Right renal pelvis (tissue), 4 donors: Measurements from ENCODE around the gene LLGL1. TPM values are rescaled to one million over a fixed set of nuclear protein-coding genes. Genes with fewer than 3 reads are reported as not detected.

Experiments
- DNase-seq, 4 donors: peaks; one replicate each; pipeline ENCODE4 v3.0.0-alpha.2; 2013; ENCODE audit warnings: low read depth in 4 of 4, low spot score in 3 of 4, missing footprints in 1 of 4
- polyA plus RNA-seq, 4 donors: library from polyadenylated mRNA; unstranded; fragments of 120-200 nt; gene quantifications; one replicate each; pipeline ENCODE4 v1.2.1, GENCODE V29; 2013; ENCODE audit not compliant: insufficient read length in 4 of 4

Gene LLGL1
- polyA plus RNA-seq: 10 to 100 TPM; 26.7 to 36.9 (median 29.7) TPM

DNA sequence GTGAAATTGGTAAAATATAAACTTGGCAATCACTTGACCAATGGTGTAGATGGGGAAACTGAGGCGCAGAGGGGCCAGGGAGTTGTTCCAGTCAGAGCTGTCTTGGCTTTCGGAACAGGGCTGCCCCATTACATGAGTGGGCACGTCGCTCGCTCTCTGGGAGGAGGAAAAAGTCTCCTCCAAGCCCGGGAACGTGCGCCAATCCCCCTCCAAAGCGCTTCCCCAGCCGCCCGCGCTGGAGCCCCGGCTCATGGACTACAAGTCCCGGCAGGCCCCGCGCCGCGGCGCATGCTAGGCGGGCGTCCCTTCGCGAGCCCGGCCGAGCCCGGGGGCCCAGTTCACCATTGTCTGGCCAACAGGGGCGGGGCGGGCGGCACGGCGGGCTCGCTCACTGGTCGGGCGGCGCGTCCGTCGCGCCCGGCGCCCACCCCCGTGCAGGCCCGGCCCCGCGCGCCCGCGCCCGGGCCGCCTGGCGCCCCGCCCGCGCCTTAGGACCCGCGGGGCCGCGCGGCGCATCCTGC, at the start of gene LLGL1:
TSS of gene LLGL1 (plus strand) at position 515 of the 521 bp plus-strand sequence. CDS start 48 bp downstream, outside the sequence.
- DNase-seq: peak; percentile 91 to 93 (median 92)

DNA sequence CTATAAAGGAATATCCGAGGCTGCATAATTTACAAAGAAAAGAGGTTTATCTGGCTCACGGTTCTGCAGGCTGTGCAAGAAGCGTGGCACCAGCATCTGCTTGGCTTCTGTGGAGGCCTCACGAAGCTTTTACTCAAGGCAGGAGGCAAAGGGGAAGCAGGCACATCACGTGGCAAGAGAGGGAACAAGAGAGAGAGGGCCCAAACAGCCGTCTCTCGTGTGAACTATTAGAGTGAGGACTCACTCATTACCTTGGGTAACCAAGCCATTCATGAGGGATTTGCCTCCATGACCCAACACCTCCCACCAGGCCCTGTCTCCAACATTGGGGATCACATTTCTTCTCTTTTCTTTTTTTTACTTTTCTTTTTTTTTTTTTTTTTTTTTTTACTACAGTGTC, 49.3 kb upstream of the LLGL1 start:
- DNase-seq: no peak

DNA sequence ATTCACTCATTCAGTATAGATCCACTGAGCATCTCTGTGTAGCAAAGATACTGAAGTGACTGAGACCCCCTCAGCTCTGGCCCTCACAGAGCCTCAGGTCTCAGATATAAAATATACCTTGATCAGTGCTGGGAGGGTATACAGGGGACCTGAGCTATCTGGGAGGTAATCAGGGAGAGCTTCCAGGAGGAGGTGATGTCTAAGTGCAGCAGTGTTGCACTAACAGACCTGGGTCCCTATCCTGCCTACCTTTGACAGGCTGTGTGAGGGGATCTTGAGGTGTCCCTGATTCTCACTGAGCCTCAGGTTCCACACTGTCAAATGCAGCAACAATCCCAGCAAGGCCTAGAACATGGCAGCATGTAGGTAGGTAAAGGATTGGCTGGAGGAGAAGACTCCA, 48.3 kb upstream of the LLGL1 start:
- DNase-seq: no peak

DNA sequence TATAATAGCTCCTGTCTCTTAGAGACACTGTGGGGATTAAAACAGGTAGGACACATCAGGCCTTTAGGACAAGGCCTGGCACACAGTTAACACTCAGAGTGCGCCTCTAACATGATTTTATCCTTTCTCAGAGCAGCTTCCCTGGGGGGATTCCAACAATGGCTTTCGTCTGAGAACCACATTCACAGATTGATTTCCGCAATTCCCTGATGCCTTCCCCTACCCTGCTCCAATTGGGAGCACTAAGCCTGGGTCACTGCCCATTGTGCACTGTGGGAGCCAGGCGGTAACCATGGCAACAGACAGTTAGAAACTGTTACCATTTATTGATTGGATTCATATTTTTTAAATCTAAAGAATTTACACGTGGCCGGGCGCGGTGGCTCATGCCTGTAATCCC, 47.7 kb upstream of the LLGL1 start:
- no peak for DNase-seq

DNA sequence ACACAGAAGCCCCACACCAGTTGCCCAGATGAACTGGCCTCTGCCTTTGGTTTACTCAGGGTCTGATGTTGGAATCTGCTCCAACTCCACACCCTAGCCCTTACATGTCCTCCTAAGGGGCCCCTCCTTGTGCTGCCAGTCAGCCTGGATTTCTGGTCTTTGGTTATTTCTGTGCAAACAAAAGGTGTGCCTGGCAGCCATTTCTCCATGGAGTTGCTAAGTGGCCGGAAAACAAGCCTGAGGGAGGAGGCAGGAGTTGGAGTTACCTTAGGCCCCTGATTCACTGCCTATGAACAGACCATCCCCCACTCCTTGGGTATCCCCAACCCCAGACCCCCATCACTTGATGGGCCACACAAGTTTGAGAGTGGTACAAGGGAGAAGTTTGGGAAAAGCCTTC, 46.2 kb upstream of the LLGL1 start:
- DNase-seq: no peak

DNA sequence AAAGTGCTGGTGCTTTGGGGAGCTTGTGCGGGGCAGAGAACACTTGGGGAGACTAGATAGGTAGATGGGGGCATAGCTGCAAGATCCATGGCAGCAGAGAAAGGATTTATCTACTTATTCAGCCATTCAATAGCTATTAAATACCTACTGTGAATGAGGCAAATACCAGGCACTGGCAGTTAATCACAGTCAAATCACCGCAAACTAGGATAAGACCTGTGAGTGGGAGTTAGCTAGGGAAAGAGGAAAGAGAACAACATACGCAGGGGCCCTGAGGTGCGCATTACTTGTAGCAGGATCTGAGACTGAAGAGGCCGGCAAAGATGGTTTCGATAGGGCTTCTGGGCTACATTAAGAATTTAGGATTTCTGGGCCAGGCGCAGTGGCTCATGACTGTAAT, 45.6 kb upstream of the LLGL1 start:
- DNase-seq: no peak

DNA sequence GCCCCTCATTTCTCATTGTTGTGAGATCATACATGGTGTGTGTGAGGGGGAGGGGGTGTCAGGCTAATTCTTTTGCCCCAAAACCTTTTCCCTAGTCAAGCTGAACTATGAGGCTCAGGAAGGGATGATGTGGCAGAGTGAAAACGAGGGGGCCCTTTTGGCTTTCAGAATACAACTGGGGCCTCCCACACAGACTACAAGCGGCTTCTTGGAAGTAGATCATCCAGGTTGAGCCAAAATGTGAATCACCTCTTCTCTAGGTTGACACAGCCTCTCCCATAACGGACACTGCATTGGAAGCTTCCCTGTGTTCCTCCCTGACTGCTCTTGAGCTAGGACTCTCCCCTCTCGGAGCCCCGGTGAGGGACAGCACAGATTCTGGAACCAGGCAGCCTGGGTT, 44.1 kb upstream of the LLGL1 start:
- no peak for DNase-seq

DNA sequence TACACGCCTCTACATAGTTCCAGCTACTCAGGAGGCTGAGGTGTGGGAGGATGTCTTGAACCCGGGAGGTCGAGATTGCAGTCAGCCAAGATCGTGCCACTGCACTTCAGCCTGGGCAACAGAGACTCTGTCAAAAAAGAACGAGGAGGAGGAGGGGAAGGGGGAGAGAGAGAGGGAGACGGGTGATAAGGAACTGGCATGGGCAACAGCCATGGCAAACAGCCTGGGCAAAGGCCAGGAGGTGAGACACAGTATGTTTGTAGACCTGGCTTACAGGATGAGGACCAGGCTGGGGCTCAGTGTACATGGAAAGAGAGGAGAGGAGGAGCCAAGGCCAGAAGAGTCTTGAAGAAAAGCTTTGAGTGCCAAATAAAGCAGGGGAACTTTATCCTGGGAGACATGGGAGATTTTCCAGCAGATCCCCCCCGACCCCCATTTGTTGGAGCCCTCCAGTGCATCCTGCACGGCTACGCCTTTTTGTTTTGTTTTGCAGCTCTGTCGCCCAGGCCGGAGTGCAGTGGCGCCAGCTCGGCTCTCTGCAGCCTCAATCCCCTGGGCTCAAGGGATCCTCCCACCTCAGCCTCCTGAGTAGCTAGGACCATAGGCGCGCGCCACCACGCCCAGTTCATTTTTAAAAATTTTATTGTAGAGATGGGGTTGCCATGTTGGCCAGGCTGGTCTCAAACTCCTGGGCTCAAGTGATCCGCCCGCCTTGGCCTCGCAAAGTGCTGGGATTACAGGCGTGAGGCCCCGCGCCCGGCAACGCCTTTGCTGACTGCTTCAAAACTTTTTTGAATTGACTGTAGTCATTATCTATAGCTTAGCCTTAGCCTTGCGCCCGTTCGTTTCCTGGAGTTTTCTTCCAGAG, 43.1 kb upstream of the LLGL1 start:
- no peak for DNase-seq

DNA sequence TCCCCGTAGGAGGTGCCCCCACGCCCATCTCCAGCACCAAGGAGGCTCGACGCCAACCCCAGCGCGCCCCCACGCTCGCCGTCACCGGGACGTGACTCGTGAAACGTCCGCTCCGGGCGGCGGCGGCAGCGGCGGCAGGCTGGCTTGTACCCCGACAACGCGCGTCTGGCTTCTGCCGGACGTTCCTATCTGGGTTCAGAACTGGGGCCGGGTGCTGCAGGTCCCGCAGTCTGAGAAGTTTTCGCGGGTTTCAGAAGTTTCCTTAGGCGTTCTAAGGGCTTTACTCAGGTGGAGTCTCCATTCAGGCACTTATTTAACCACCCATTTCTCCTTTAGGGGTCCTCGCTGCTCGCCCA, 42.5 kb upstream of the LLGL1 start:
- DNase-seq: no peak

DNA sequence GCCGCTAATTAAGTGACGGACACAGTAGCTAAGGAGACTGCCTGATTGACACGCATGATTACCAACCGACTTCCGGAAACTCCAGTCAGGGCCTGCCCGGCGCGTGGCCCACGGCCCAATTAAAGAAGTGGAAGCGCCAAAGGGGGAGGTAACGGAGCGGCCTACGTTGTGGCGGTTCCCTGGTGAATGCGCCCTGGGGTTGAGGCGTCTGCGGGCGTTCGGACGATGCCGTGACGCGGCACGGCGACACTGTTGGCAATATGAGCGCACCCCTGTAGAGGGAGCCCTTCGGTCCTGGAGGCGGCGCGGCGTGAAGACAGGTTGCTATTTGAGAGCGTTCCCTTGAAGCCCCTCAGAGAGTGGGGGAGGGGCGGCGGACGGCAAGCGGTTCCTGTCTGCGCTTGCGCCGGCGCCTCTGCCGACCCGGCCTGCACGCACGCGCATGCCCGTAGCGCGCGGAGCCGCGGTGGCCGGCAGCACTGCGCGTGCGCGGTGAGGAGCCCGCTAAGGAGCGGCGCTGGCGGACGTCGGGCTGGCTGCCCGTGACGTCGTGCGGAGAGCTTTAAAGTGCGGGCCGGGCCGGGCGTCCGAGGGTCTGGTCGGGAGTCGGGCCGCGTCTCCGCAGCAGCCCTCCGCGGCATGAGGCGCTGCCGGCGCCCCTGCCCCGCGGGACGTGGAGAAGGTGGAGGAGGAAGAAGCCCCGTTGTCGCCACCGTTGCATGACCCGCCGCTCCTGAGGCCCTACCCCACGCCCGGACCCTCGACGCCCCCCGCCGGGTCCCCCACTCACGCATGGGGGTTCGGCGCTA, 41.9 kb upstream of the LLGL1 start, which contains the start of gene ALKBH5:
TSS of gene ALKBH5 (plus strand) at position 495 of the 809 bp plus-strand sequence. CDS start 416 bp downstream, outside the sequence.
- peak; percentile 98 to 99 (median 99) for DNase-seq

DNA sequence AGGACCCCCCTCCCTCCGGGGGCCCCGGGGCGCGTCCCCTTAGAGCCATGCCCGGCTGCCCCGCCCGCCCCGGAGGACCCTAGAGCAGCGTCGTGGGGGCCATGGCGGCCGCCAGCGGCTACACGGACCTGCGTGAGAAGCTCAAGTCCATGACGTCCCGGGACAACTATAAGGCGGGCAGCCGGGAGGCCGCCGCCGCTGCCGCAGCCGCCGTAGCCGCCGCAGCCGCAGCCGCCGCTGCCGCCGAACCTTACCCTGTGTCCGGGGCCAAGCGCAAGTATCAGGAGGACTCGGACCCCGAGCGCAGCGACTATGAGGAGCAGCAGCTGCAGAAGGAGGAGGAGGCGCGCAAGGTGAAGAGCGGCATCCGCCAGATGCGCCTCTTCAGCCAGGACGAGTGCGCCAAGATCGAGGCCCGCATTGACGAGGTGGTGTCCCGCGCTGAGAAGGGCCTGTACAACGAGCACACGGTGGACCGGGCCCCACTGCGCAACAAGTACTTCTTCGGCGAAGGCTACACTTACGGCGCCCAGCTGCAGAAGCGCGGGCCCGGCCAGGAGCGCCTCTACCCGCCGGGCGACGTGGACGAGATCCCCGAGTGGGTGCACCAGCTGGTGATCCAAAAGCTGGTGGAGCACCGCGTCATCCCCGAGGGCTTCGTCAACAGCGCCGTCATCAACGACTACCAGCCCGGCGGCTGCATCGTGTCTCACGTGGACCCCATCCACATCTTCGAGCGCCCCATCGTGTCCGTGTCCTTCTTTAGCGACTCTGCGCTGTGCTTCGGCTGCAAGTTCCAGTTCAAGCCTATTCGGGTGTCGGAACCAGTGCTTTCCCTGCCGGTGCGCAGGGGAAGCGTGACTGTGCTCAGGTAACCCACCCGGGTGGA, 41.0 kb upstream of the LLGL1 start:
- no peak for DNase-seq

DNA sequence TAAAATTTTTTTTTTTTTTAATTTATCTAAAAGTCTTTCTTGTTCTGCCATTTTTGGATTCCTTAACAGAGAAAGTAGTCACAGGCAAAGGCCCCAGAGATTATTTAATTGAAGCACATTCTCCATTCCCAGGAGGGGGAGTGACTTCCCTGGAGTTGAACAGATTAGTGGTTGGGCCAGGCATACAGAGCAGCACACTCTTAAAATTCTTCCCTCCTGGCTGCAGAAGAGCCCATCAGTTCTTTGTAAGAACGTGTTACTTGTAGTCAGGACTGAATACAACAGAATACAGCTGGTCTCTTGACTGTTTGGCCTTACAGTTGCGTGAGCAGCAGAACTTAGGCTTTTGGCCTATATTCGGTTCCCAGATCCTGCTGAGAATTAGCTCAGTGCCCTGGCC, 40.0 kb upstream of the LLGL1 start:
- DNase-seq: no peak

DNA sequence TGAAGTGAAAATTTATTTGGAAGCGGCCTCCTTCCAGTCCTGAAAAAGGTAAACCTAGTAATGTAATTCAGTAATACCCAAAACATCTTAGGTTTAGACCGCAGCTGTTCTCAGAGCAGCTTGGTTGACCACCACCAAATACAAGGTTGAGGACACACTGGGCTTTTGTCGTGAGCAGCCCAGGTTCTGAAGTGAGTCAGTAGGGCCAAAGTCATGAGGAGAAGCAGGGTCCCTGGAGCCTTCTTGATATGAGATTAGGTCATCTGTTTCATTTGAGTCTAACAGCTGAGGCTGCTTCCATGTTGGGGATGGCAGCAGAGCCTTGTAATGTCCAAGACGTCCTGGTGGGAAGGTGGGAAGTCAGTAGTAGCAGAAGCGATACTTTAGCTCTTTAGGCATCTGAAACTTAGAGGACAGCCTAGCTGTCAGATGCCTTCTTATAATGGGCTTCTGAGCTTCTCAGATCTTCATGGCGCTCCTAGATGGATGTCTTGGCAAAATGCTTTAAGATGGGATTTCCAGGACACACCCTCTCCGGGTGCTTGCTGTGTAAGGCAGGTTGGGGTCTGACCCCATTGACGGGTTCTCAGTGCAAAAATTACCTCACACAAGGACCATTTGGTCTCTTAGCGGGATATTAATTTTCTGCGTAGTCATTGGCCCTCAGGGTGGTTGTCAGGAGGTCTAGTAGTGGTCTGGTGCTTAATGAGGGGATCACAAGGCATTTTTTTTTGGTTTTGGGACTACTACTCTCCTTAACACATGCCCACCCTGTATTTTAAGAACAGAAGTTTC, 39.4 kb upstream of the LLGL1 start:
- DNase-seq: no peak

DNA sequence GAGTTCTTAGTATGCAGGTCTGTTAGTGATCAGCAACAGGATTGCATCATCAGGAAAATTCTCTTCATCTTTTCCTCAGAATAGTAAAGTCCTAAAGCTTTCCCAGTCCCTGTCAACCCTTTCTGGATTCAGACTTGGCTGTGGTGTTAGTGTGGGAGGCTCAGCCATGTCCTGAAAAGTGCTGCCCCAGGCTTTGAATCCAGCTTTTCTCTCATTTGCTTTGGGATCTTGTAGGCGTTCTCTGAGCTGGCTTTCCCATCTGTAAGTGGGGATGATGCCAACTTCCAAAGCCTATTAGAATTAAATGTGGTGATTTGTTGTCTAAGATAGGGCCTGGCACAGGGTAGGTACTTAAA, 38.8 kb upstream of the LLGL1 start:
- DNase-seq: no peak

DNA sequence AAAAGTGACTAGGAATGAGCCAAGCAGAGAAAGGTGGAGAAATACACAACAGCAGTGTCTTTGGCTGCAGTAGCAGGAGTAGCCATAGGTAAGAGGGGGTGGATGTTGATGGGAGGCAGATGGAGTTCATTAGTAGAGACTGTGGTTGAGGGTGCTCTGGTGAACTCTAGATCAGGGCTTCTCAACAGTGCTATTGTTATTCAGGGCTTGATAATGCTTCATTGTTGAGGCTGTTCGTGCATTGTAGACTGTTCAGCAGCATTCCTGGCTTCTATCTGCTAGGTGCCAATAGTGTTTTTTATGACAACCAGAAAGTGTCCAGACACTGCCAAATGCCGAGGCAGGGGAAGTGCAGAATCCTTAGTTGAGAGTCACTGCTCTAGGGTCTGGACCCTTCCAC, 38.2 kb upstream of the LLGL1 start:
- DNase-seq: no peak

DNA sequence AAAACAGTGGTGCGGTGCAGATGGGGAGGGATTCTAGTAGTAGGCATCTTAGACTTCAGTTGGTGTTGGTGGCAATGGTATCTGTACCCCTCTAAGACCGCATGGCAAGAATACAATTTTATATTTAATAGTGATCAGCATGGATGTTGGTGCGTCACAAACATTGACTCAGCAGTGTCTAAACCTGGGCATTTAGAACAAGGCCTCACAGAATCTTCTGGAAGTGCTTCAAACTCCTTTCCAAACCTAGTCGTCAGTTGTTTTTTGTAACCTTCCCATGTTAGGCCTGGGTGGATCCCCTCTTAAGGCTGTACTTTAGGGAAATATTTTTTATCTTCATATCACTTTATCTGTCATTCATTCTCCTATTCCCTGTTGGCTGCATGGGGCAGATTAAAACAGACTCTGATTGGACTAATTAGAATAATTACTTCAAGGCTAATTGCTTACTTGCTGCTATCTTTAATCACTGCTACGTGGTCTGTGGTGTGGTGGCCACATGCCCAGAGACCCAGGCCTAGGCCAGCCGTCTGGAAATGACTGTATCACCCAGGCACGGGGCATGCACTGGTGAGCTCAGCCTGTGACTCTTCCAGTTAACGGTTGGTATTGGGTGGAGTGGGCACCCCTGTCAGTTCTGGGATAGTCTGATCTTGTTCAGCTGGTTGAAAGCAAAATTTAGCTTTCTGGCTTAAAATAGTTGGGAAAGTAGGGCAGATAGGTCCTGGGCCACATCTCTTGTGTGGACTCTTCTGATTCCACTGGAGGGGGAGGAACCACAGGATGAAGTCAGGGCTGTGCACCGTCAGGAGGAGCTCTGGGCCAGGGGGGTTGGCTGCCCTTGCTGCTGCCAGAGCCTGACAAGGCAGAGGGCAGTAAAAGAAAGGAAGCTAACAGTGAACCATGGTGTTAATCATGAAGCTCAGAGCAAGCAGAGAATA, 37.3 kb upstream of the LLGL1 start:
- no peak for DNase-seq

DNA sequence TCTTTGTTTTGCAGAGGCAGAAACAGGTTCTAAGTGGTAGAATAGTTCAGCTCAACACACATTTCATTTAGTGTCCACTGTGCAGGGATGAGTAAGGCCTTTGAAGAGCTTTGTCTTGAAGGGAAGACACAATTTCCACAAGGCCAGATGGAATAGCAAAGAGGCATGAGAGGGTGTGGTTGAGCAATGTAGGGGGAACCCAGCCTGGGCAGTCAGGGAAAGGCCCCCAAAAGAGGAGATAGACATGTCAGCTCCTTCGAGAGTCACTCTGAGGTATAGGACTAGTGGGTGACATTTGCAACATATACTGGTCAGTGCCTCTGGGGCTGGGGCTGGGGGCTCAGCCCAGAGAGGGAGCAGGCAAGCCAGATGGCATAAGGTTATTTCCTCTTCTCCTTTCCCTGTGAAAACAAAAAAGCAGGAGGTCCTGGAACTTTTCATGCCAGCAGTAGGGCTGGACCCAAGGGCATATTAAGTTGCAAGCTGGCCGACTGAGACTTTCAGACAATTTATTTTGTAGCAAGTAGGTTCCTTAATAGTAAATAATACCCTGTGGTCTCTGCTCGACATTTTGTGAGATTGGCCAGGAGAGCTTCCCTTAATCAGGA, 34.7 kb upstream of the LLGL1 start:
- DNase-seq: no peak

DNA sequence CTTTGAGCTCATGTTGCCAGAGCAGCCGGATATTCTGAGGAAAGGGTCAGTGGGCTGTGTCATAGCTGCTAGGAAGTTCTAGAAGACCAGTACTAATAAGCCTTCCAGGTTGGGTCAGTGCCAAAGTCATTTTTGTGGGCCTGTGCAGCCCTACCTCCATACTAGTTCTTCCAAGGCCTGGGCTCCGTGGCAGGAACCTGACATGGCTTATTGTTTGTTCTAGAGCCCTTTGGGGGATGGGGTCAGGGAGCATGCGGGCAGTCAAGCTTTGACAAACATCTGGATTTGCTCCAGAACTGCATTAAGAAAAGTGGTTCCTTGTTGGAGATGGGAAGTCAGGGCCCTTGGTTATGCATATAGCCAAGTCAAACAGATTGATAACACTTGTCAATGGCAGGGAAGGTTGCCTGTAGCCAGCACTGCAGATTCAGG, 34.2 kb upstream of the LLGL1 start:
- peak in 1 of 4 donors; percentile 46 for DNase-seq
